HG03565 (cell line): Measurements from ENCODE around the gene RHOT2.

Experiments used
- ATAC-seq: cut with Tn5 transposase; IDR thresholded peaks from one replicate; pipeline ENCODE4 v1.9.1; 2021; ENCODE audit warnings: mild to moderate bottlenecking, moderate library complexity; ENCODE audit not compliant: unreplicated experiment

Gene RHOT2

GRCh38 chr16:695355-696089, 27.6 kb downstream of the RHOT2 start:
- ATAC-seq = no peak

GRCh38 chr16:698911-699671, 31.2 kb downstream of the RHOT2 start:
- ATAC-seq = no peak

- ATAC-seq = no peak
These were observed 33.0 kb downstream of the RHOT2 start for GRCh38 chr16:700684-701584.

GRCh38 chr16:702341-702740, 34.4 kb downstream of the RHOT2 start:
- no peak for ATAC-seq

- ATAC-seq = no peak
These were observed 35.5 kb downstream of the RHOT2 start for GRCh38 chr16:703406-703805.

GRCh38 chr16:704047-704446, 36.1 kb downstream of the RHOT2 start:
- ATAC-seq = no peak

GRCh38 chr16:704552-705380, 36.8 kb downstream of the RHOT2 start:
- no peak for ATAC-seq

- ATAC-seq = no peak
These were observed 37.7 kb downstream of the RHOT2 start, which contains the start of gene FBXL16 for GRCh38 chr16:705431-706188. TSS of gene FBXL16 (minus strand) at chr16:705801. CDS start at chr16:697405, 8,396 bp downstream.

GRCh38 chr16:706189-707061, 38.5 kb downstream of the RHOT2 start:
- no peak for ATAC-seq

- no peak for ATAC-seq
These were observed 39.2 kb downstream of the RHOT2 start for GRCh38 chr16:707062-707538.

- no peak for ATAC-seq
These were observed 40.1 kb downstream of the RHOT2 start for GRCh38 chr16:708019-708418.

- no peak for ATAC-seq
These were observed 41.0 kb downstream of the RHOT2 start for GRCh38 chr16:708959-709358.

- ATAC-seq = no peak
These were observed 41.9 kb downstream of the RHOT2 start for GRCh38 chr16:709566-710499.

GRCh38 chr16:710500-711075, 42.7 kb downstream of the RHOT2 start:
- ATAC-seq = no peak

GRCh38 chr16:711084-711483, 43.2 kb downstream of the RHOT2 start:
- no peak for ATAC-seq

- ATAC-seq = no peak
These were observed 43.8 kb downstream of the RHOT2 start for GRCh38 chr16:711548-712320.
